Activated naive CD4-positive, alpha-beta T cell treated with anti-CD3 and anti-CD28 coated beads, Interleukin-2, amount 50 U/mL, for 72 hours (primary cell): ENCODE results near the gene WNT9A. TPM values are rescaled to one million over a fixed set of nuclear protein-coding genes. Genes with fewer than 3 reads are reported as not detected.

ENCODE experiments used
- ATAC-seq, 2 donors: fragments of 150-1000 bp; cut with Tn5 transposase; 2 replicates each; pipeline ENCODE4 v1.10.0; 2021; ENCODE audit warnings: mild to moderate bottlenecking in 2 of 2, moderate library complexity in 2 of 2
- DNase-seq, 2 donors: peaks; one replicate each; pipeline ENCODE4 v3.0.0; 2021 to 2022; ENCODE audit warnings: low spot score in 2 of 2
- H3K27ac Mint-ChIP-seq, 2 donors: one replicate each; pipeline ENCODE4 v1.8.0; 2022; ENCODE audit warnings: mild to moderate bottlenecking in 2 of 2, mixed read lengths in 2 of 2
- H3K36me3 Mint-ChIP-seq, 2 donors: one replicate each; pipeline ENCODE4 v1.8.0; 2022; ENCODE audit warnings: mixed read lengths in 2 of 2
- H3K9me3 Mint-ChIP-seq, 2 donors: one replicate each; pipeline ENCODE4 v1.8.0; 2022; ENCODE audit warnings: mixed read lengths in 2 of 2
- total RNA-seq, 2 donors: library from RNA; stranded (reverse); gene quantifications; one replicate each; pipeline ENCODE4 v1.2.3, GENCODE V29; 2022

Gene WNT9A
- total RNA-seq, 2 donors from 2014 or later, result not detected

GRCh38 chr1:227922501-227923352 lies 25.0 kb downstream of the WNT9A start:
- Mint-ChIP-seq H3K27ac (no peak overlapping the region), H3K9me3 (no peaks in the 10 kb centered on the region), H3K36me3 (no peaks in the 10 kb centered on the region)
- DNase-seq (no peak), ATAC-seq (no peak)

- Mint-ChIP-seq H3K27ac (no peak overlapping the region), H3K36me3 (no peaks in the 10 kb centered on the region), H3K9me3 (no peaks in the 10 kb centered on the region)
- ATAC-seq (no peak), DNase-seq (no peak)
These were observed 26.1 kb downstream of the WNT9A start for GRCh38 chr1:227921461-227922185.

GRCh38 chr1:227920896-227921295 lies 26.8 kb downstream of the WNT9A start:
- H3K36me3 Mint-ChIP-seq, result no peaks in the 10 kb centered on the region
- ATAC-seq (no peak), DNase-seq (no peak)
- no peak overlapping the region for H3K27ac Mint-ChIP-seq
- no peaks in the 10 kb centered on the region for H3K9me3 Mint-ChIP-seq

- Mint-ChIP-seq H3K27ac (no peak overlapping the region), H3K9me3 (no peaks in the 10 kb centered on the region), H3K36me3 (no peaks in the 10 kb centered on the region)
- ATAC-seq (no peak), DNase-seq (no peak)
These were observed 27.3 kb downstream of the WNT9A start for GRCh38 chr1:227920426-227920825.

GRCh38 chr1:227919906-227920305 lies 27.8 kb downstream of the WNT9A start:
- no peaks in the 10 kb centered on the region for H3K36me3 Mint-ChIP-seq
- DNase-seq (no peak), ATAC-seq (no peak)
- no peak overlapping the region for H3K27ac Mint-ChIP-seq
- no peaks in the 10 kb centered on the region for H3K9me3 Mint-ChIP-seq

- H3K27ac Mint-ChIP-seq, result peak overlapping the region in 1 of 2 donors; percentile 8
- H3K9me3 Mint-ChIP-seq, result no peaks in the 10 kb centered on the region
- no peak for DNase-seq
- ATAC-seq, result no peak
- no peaks in the 10 kb centered on the region for H3K36me3 Mint-ChIP-seq
These were observed 29.0 kb downstream of the WNT9A start for GRCh38 chr1:227918736-227919135.

- no peak overlapping the region for H3K27ac Mint-ChIP-seq
- no peaks in the 10 kb centered on the region for H3K9me3 Mint-ChIP-seq
- no peak for ATAC-seq
These were observed 29.5 kb downstream of the WNT9A start for GRCh38 chr1:227918083-227918700.

GRCh38 chr1:227917081-227917950 lies 30.4 kb downstream of the WNT9A start:
- H3K9me3 Mint-ChIP-seq, result no peaks in the 10 kb centered on the region
- H3K27ac Mint-ChIP-seq, result no peak overlapping the region
- ATAC-seq (no peak), DNase-seq (no peak)
- no peaks in the 10 kb centered on the region for H3K36me3 Mint-ChIP-seq

More at GRCh38 chr1:227918083-227918700, 29.5 kb downstream of the WNT9A start:
- no peaks in the 10 kb centered on the region for H3K36me3 Mint-ChIP-seq
- DNase-seq, result no peak

- Mint-ChIP-seq H3K36me3 (no peaks in the 10 kb centered on the region), H3K27ac (no peak overlapping the region), H3K9me3 (no peaks in the 10 kb centered on the region)
- DNase-seq (no peak), ATAC-seq (no peak)
These were observed 31.1 kb downstream of the WNT9A start for GRCh38 chr1:227916655-227917054.

- no peaks in the 10 kb centered on the region for H3K9me3 Mint-ChIP-seq
- DNase-seq (no peak), ATAC-seq (no peak)
- no peaks in the 10 kb centered on the region for H3K36me3 Mint-ChIP-seq
- H3K27ac Mint-ChIP-seq, result no peak overlapping the region
These were observed 31.9 kb downstream of the WNT9A start for GRCh38 chr1:227915564-227916553.

GRCh38 chr1:227914801-227915563 lies 32.8 kb downstream of the WNT9A start:
- Mint-ChIP-seq H3K27ac (no peak overlapping the region), H3K9me3 (no peaks in the 10 kb centered on the region)

GRCh38 chr1:227913764-227914721 lies 33.7 kb downstream of the WNT9A start:
- H3K36me3 Mint-ChIP-seq, result no peaks in the 10 kb centered on the region
- H3K9me3 Mint-ChIP-seq, result no peaks in the 10 kb centered on the region
- DNase-seq (no peak), ATAC-seq (no peak)
- H3K27ac Mint-ChIP-seq, result no peak overlapping the region

More at GRCh38 chr1:227914801-227915563, 32.8 kb downstream of the WNT9A start:
- H3K36me3 Mint-ChIP-seq, result no peaks in the 10 kb centered on the region
- DNase-seq (no peak), ATAC-seq (no peak)

- Mint-ChIP-seq H3K36me3 (no peaks in the 10 kb centered on the region), H3K27ac (no peak overlapping the region), H3K9me3 (no peaks in the 10 kb centered on the region)
- ATAC-seq (no peak), DNase-seq (no peak)
These were observed 34.4 kb downstream of the WNT9A start for GRCh38 chr1:227913396-227913763.

GRCh38 chr1:227912866-227913265 lies 34.9 kb downstream of the WNT9A start:
- ATAC-seq (no peak), DNase-seq (no peak)
- Mint-ChIP-seq H3K9me3 (no peaks in the 10 kb centered on the region), H3K36me3 (no peaks in the 10 kb centered on the region), H3K27ac (no peak overlapping the region)
